HL-60 (cell line): ENCODE measurements around the gene ZFR.

Experiments
- DNase-seq, 2 experiments: peaks; one replicate each; pipeline ENCODE4 v3.0.0-alpha.2; 2010 to 2020; ENCODE audit warnings: low read depth in 1 of 2, low spot score in 1 of 2
- H3K27ac ChIP-seq: fragments of 250-450 bp; sonication (Bioruptor Pico); replicated peaks from 2 replicates; pipeline ENCODE4 v1.5.1; 2020; ENCODE audit warnings: mild to moderate bottlenecking, moderate library complexity
- H3K27me3 ChIP-seq: fragments of 250-450 bp; sonication (Bioruptor Pico); 2 replicates; pipeline ENCODE4 v1.5.1; 2021; ENCODE audit warnings: mild to moderate bottlenecking, moderate library complexity; ENCODE audit not compliant: insufficient read depth, poor library complexity, severe bottlenecking
- H3K4me3 ChIP-seq: replicated peaks from 2 replicates; pipeline ENCODE4 v1.5.1; 2011; ENCODE audit warnings: mild to moderate bottlenecking, control low read depth, low read length; ENCODE audit not compliant: insufficient read depth
- CTCF ChIP-seq: IDR thresholded peaks from one replicate; pipeline ENCODE4 v1.5.1; 2011; ENCODE audit warnings: low read length, control low read depth, inconsistent platforms; ENCODE audit not compliant: insufficient read depth
- GABPA ChIP-seq: IDR thresholded peaks from 2 replicates; pipeline ENCODE4 v1.6.1; 2012; ENCODE audit warnings: low read depth
- POLR2AphosphoS5 ChIP-seq: IDR thresholded peaks from 2 replicates; pipeline ENCODE4 v1.6.1; 2012; ENCODE audit warnings: low read depth
- REST ChIP-seq: IDR thresholded peaks from 2 replicates; pipeline ENCODE4 v1.6.1; 2012; ENCODE audit warnings: low read depth; ENCODE audit not compliant: insufficient replicate concordance
- SPI1 ChIP-seq: IDR thresholded peaks from 2 replicates; pipeline ENCODE4 v1.6.1; 2012; ENCODE audit warnings: low read depth, mild to moderate bottlenecking, borderline replicate concordance

ZFR gene

GRCh38 chr5:32446630-32447029 lies 2.1 kb upstream of the ZFR start:
- no peak for TF ChIP-seq SPI1
- no peak for TF ChIP-seq POLR2AphosphoS5
- no peak for TF ChIP-seq GABPA
- no peak for TF ChIP-seq CTCF
- no peak for TF ChIP-seq REST
- no peak overlapping the region for H3K27ac ChIP-seq
- peak in 1 of 2 experiments; percentile 9 for DNase-seq

GRCh38 chr5:32445831-32446614 lies 1.5 kb upstream of the ZFR start:
- Histone ChIP-seq H3K27ac (no peak overlapping the region), H3K27me3 (no peaks in the 10 kb centered on the region), H3K4me3 (no peak overlapping the region)
- no peak for DNase-seq
- no peak for TF ChIP-seq POLR2AphosphoS5
- TF ChIP-seq GABPA: no peak
- TF ChIP-seq CTCF: no peak
- no peak for TF ChIP-seq REST
- no peak for TF ChIP-seq SPI1

More at GRCh38 chr5:32446630-32447029, 2.1 kb upstream of the ZFR start:
- Histone ChIP-seq H3K4me3 (no peak overlapping the region), H3K27me3 (no peaks in the 10 kb centered on the region)

- H3K27ac ChIP-seq: no peak overlapping the region
- TF ChIP-seq GABPA (no peak), POLR2AphosphoS5 (no peak), CTCF (no peak), SPI1 (no peak), REST (no peak)
- no peaks in the 10 kb centered on the region for H3K27me3 ChIP-seq
- DNase-seq: no peak
- H3K4me3 ChIP-seq: no peak overlapping the region
Measured at GRCh38 chr5:32445287-32445758, 783 bp upstream of the ZFR start.
